Ectodermal cell (in vitro differentiated cells): ENCODE results near the gene SLC16A5.

ENCODE experiments used
- H3K27ac ChIP-seq: 2 replicates; pipeline ENCODE4 v1.7.0; 2013; ENCODE audit warnings: mild to moderate bottlenecking, low read depth, low read length; ENCODE audit not compliant: insufficient read depth, poor library complexity, severe bottlenecking
- H3K27me3 ChIP-seq: 2 replicates; pipeline ENCODE4 v1.7.0; 2013; ENCODE audit warnings: mild to moderate bottlenecking, low read length; ENCODE audit not compliant: insufficient read depth, control insufficient read depth, poor library complexity, severe bottlenecking
- H3K36me3 ChIP-seq: one replicate; pipeline ENCODE4 v1.7.0; 2013; ENCODE audit warnings: low read length; ENCODE audit not compliant: control insufficient read depth, insufficient read depth
- H3K4me1 ChIP-seq: one replicate; pipeline ENCODE4 v1.7.0; 2013; ENCODE audit warnings: low read length; ENCODE audit not compliant: control insufficient read depth, insufficient read depth
- H3K4me3 ChIP-seq: 2 replicates; pipeline ENCODE4 v1.7.0; 2013; ENCODE audit warnings: low read depth, low read length, control low read depth; ENCODE audit not compliant: insufficient read depth
- H3K9me3 ChIP-seq: 2 replicates; pipeline ENCODE4 v1.7.0; 2013; ENCODE audit warnings: mild to moderate bottlenecking, low read length, moderate library complexity; ENCODE audit not compliant: control insufficient read depth
- WGBS, 2 experiments: methylation state at CpG; one replicate each; pipeline ENCODE4 v1.1.7; 2013; ENCODE audit warnings: missing lambda C conversion rate in 2 of 2; 5-methylcytosine and 5-hydroxymethylcytosine counted together

SLC16A5 gene

GRCh38 chr17:75111777-75112335 lies 24.1 kb downstream of the SLC16A5 start:
- Histone ChIP-seq H3K4me1 (peaks cover 9% of the 10 kb centered on the region), H3K27me3 (peaks cover 10% of the 10 kb centered on the region), H3K9me3 (no peaks in the 10 kb centered on the region), H3K36me3 (no peaks in the 10 kb centered on the region), H3K27ac (no peak overlapping the region), H3K4me3 (no peak overlapping the region)
- 95 to 96% methylated on average over 7 of the region's 7 CpGs for WGBS, 2 experiments

- WGBS, 2 experiments, result 47% methylated on average over 22 of the region's 22 CpGs
- Histone ChIP-seq H3K4me1 (peaks cover 4% of the 10 kb centered on the region), H3K9me3 (no peaks in the 10 kb centered on the region), H3K36me3 (no peaks in the 10 kb centered on the region), H3K4me3 (no peak overlapping the region), H3K27me3 (peaks cover 1% of the 10 kb centered on the region), H3K27ac (no peak overlapping the region)
These were observed 26.2 kb downstream of the SLC16A5 start for GRCh38 chr17:75113798-75114551.

GRCh38 chr17:75114552-75115314 lies 27.0 kb downstream of the SLC16A5 start:
- Histone ChIP-seq H3K4me3 (no peak overlapping the region), H3K27ac (no peak overlapping the region), H3K36me3 (no peaks in the 10 kb centered on the region), H3K4me1 (peaks cover 3% of the 10 kb centered on the region), H3K9me3 (no peaks in the 10 kb centered on the region), H3K27me3 (no peaks in the 10 kb centered on the region)
- 90 to 92% methylated on average over 19 of the region's 19 CpGs for whole genome bisulfite sequencing, 2 experiments

- peaks cover 3% of the 10 kb centered on the region for H3K4me1 ChIP-seq
- no peaks in the 10 kb centered on the region for H3K27me3 ChIP-seq
- H3K27ac ChIP-seq, result no peak overlapping the region
- no peak overlapping the region for H3K4me3 ChIP-seq
- H3K9me3 ChIP-seq, result no peaks in the 10 kb centered on the region
- H3K36me3 ChIP-seq, result no peaks in the 10 kb centered on the region
These were observed 27.8 kb downstream of the SLC16A5 start for GRCh38 chr17:75115555-75115954.

GRCh38 chr17:75116737-75117136 lies 29.0 kb downstream of the SLC16A5 start:
- no peak overlapping the region for H3K27ac ChIP-seq
- peaks cover 3% of the 10 kb centered on the region for H3K4me1 ChIP-seq
- no peaks in the 10 kb centered on the region for H3K36me3 ChIP-seq
- WGBS, 2 experiments, result 96 to 97% methylated on average over 9 of the region's 9 CpGs
- H3K9me3 ChIP-seq, result no peaks in the 10 kb centered on the region
- no peak overlapping the region for H3K4me3 ChIP-seq
- no peaks in the 10 kb centered on the region for H3K27me3 ChIP-seq

GRCh38 chr17:75118307-75118706 lies 30.6 kb downstream of the SLC16A5 start:
- Histone ChIP-seq H3K4me3 (no peak overlapping the region), H3K4me1 (peaks cover 3% of the 10 kb centered on the region), H3K27ac (no peak overlapping the region), H3K9me3 (no peaks in the 10 kb centered on the region), H3K36me3 (no peaks in the 10 kb centered on the region), H3K27me3 (no peaks in the 10 kb centered on the region)
- 94 to 96% methylated on average over 14 of the region's 14 CpGs for WGBS, 2 experiments

- no peak overlapping the region for H3K4me3 ChIP-seq
These were observed 36.5 kb downstream of the SLC16A5 start for GRCh38 chr17:75124041-75124818.

GRCh38 chr17:75124819-75125162 lies 37.0 kb downstream of the SLC16A5 start:
- Histone ChIP-seq H3K27me3 (no peaks in the 10 kb centered on the region), H3K9me3 (no peaks in the 10 kb centered on the region), H3K36me3 (peaks cover 13% of the 10 kb centered on the region), H3K27ac (no peak overlapping the region), H3K4me3 (no peak overlapping the region), H3K4me1 (no peaks in the 10 kb centered on the region)
- WGBS, 2 experiments, result 91 to 94% methylated on average over 4 of the region's 4 CpGs

More at GRCh38 chr17:75124041-75124818, 36.5 kb downstream of the SLC16A5 start:
- 95 to 96% methylated on average over 19 of the region's 19 CpGs for WGBS, 2 experiments
- Histone ChIP-seq H3K36me3 (peaks cover 10% of the 10 kb centered on the region), H3K9me3 (no peaks in the 10 kb centered on the region), H3K27me3 (no peaks in the 10 kb centered on the region), H3K4me1 (no peaks in the 10 kb centered on the region), H3K27ac (no peak overlapping the region)

GRCh38 chr17:75125984-75126383 lies 38.2 kb downstream of the SLC16A5 start:
- Histone ChIP-seq H3K4me3 (no peak overlapping the region), H3K27me3 (no peaks in the 10 kb centered on the region), H3K9me3 (no peaks in the 10 kb centered on the region), H3K4me1 (peaks cover 6% of the 10 kb centered on the region), H3K36me3 (peaks cover 13% of the 10 kb centered on the region), H3K27ac (no peak overlapping the region)
- WGBS, 2 experiments, result 64 to 73% methylated on average over 3 of the region's 3 CpGs

- 94 to 96% methylated on average over 8 of the region's 8 CpGs for WGBS, 2 experiments
- Histone ChIP-seq H3K27me3 (no peaks in the 10 kb centered on the region), H3K9me3 (no peaks in the 10 kb centered on the region), H3K4me1 (peaks cover 6% of the 10 kb centered on the region), H3K36me3 (peaks cover 13% of the 10 kb centered on the region), H3K27ac (no peak overlapping the region), H3K4me3 (no peak overlapping the region)
These were observed 39.2 kb downstream of the SLC16A5 start for GRCh38 chr17:75126954-75127353.
